NCI-H1436 treated with DMSO at 0.1 percent for 48 hours (cell line): ENCODE measurements around the gene CIPC.

Experiments used
- DNase-seq: peaks from one replicate; lab custom pipeline; 2025; lab: John Stamatoyannopoulos, UW

Gene CIPC

GRCh38 chr14:77097700-77098528, at the start of gene CIPC:
Gene CIPC, plus strand, starts transcription at chr14:77098258. Its CDS starts 7,451 bp downstream, at chr14:77105709.
- peak; percentile 90 for DNase-seq

DNA sequence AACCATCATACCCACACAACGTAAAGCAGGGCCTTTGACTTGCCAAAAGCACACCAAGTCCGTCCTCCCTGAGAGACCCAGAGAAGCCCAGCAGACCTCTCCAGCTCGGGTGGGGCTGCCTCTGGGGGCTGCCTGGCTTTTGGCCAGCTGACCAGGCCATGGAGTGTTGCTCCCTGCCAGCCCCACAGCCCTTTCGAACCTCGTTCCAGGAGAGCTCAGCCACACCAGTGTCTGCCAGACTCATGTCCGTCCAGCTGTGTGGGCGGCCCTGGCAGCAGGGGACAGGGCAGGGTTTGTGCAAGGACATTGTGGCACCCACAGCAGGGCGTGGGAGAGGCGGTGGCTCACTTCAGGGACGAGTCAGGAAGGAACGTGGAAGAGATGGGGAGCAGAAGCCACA, 46.9 kb upstream of the CIPC start:
- DNase-seq: no peak

DNA sequence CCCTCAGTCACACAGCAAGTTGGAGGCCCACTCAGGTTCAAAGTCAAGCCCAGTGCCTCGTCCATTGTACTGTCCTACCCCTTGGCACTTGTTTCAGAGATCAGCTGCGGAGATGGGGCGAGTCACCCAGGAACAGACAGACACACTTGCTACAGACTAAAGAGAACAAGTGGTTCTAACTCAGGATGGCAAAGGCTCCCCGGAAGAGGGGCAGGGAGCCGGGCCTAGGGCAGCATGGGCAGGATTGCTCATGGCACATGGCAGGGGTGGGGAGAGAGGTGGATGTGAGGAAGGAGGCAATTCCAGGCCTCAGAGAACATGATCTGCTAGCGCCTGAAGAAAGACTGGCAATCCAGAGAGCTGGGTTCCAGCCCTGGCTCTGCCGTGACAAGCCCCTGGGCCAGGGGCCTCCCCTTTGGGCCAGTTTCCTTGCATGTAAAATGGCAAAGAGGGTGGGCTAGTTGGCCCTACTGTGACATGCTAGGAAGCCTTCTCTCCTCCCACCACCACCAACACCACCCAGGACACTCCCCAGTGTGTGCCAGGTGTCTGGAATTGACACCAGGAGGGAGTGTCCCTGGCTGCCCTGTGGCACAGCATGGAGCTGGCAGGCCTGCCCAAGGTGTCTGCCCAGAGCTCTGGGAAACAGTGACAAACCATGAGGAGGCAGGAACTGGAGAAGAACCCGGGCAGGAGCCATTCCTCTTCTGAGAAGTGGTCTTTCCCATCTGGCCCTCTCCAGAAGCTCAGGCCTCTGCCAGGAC, 45.6 kb upstream of the CIPC start:
- no peak for DNase-seq

DNA sequence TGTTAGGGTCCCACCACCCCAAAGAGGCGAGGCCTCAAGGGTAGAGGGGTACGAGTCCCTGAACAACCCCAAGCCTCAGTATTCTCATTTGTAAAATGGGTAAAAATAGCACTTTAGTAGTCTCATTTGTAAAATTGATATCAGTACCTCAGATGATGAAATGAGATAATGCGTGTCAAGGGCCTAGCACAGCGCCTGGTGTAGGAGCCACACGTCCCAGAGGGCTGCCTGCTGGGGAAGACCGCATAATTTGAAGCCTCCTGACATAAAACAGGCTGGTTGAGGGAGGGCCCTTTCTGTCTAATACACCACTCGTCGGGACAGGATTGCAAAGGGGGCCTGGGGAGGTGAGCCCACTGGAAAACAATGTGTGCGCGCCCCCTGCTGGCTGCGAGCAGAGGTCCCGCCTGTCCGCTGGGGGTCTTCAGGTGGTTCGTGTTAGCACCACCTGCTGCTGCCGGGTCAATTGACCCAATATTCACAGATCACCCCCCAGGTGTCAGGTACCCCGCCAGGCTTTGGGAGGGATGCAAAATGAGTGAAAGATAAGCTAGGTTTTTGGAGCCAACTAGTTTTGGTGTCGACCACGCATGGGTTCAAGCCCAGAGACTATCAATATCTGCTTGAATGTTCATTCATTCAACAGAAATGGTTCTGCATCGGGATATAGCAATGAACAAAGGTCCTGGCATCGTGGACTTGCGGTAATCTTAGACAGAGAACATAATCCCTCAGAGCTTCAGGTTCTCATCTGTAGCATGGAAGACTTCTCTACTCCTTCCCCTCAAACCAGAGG, 44.8 kb upstream of the CIPC start:
- peak; percentile 91 for DNase-seq

DNA sequence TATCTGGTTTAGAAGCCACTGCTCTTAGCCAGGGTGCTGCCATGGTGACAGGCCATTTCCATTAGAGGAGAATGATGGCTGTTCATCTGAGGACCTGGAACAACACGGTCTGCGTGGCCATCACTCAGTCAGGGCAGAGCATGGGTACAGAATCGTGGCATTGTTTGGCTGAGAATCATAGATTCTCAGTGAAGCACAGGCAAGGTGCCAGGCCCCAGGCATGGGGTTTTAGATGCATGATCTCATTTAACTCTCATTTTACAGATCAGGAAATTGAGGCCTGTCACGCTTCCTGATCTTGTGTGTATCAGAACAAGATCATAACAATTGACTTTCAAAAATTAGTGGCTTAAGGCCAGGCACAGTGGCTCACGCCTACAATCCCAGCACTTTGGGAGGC, 42.8 kb upstream of the CIPC start:
- no peak for DNase-seq

- no peak for DNase-seq
Measured at GRCh38 chr14:77055981-77056380, 42.1 kb upstream of the CIPC start.

DNA sequence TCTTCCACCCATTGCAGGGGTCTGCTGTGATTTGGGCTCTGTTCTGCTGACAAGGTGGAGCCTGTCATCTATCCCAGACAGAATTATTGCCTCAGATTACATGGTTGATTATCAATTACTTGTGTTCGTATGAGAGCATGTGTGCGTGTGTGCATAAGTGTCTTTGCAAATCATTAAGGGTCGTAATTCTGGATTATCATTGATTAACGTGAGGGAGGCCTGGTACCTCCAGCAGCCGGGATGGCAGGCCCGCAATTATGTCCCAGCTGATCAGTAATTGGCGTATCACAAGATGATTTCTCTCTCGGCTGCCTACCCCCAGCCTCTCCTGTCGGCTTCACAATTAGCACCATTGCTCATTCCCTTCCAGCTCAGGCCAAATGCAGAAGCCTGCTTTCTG, 39.9 kb upstream of the CIPC start:
- no peak for DNase-seq

DNA sequence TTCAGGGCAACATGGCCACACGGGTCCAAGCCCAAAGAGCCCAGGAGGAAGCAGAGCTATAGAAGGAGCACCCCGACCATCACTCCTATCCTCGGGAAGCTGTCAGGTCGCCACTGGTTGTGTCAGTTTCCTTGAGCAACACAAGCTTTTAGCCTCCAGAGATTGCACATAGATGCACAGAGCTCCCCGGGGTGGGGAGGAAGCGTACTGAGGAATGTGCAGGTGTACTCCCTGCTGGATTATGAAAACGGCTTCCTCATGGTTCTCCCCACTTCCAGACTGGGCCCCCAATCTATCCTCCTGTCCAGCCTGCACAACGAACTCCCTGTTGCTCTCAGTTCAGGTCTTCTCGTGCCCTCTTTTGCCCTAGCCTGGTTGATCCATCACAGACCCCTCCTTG, 39.3 kb upstream of the CIPC start:
- DNase-seq: no peak

- DNase-seq: no peak
Measured at GRCh38 chr14:77059276-77059915, 38.7 kb upstream of the CIPC start.

- DNase-seq: no peak
Measured at GRCh38 chr14:77061630-77062257, 36.3 kb upstream of the CIPC start.

DNA sequence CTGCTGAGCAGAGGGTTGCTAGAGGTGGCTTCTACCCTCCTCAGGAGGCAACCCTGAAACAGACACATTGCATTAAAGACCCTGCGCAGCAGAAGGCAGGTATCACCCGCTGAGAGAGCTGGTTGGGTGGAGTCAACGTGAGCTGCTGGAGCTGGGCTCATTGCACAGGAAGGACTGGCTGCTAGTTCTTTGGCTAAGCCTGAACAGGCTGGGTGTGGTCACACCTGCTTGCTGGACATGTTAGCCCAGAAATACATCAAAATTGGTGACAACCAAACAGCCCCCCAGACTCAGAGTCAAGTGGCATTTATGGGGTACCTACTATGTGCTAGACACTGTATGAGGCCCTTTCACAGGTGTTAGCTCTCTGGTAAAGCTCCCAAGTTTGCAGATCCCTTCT, 35.8 kb upstream of the CIPC start:
- no peak for DNase-seq

DNA sequence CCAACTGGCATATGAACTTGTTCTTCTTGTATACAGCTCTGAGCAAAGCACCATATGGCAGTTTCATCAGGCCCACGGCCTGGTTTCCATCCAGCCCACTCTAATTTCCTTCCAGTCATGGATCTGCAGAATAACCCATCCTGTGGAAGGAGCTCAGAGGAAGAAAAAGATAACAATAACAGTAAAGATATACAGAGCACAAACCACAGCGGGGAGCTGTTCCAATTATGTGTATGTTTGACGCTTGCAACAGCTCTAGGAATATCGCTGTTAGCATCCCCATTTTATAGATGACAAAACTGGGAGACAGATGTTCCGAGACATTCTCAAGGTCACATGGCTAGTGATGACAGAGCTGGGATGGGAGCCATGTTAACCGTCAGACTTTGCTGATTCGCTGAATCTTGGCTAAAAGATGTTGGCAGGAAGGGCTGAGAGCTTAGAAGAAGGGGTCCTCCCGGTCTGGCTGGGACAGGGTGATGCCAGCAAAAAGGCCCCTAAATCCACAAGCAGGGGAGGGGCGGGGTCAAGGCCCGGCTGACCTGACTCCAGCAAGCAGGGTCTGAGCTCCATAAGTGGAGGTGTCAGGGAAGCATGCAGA, 34.4 kb upstream of the CIPC start:
- DNase-seq: no peak

GRCh38 chr14:77064521-77065178, 33.4 kb upstream of the CIPC start:
- DNase-seq: no peak

- DNase-seq: no peak
Measured at GRCh38 chr14:77065851-77066577, 32.0 kb upstream of the CIPC start.

DNA sequence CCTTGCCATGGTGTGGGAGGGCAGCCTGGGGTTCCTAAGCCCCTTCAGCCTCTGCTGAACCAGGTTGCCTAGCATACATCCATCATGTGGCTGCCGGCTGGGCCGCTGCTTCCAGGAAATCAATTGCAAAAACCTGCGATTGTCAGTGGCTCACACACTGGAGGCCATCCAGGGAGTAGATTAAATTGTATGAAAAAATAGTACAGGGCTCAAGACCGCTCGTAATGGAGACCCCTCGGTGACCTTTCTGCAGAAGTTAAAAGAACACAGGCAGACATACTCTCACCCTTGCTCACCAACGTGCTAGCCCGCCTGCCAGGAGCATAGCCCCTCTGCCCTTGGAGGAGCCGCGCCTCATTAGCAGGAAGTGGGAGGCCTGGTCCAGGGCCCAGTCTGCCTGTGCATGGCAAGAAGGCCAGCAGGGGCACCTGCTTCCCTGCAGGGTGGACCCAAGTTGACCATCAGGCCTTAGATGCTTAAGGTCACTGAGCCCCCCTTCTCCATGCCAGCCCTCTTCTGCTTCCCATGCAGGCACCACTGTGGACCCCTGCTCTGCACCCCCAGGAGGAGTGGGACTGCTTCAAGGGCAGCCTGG, 31.4 kb upstream of the CIPC start:
- DNase-seq: no peak

DNA sequence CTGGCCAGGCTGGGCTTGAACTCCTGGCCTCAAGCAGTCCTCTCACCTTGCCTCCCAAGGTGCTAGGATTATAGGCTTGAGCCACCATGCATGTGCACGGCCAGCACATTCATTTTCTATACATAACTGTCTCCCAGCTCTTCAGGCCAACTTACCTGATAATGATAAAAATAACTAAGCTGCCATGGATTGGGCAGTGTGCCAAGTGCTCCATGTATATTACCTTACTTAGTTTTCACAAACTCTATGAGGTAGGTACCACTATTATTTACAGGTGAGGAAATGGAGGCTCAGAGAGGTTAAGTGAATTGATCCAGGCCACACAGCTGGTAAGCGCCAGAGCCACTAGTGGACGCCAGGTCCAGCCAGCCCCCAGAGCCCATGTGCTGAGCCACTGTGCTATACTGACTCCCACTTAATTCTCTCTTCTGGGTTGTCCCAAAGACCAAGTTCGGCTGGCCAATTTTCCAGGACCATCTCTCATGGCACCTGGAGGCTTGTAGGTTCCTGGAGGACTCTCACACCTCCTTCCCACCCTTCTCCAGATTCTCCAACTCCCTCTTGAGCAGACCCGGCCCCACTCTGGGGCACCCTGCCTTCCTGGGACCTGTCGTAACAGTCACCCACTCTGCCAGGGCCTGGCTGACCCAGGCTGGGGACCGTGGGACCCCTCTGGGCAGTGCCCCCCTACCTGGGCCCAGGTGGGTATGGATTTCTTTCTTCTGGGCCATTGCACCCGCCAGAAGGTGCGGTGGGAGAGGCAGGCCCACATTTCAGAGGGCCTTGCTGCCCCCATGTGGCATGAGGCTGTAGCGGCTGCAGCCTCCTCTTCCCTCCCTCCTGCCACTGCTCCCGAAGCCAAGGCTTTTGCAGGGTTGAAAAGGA, 30.2 kb upstream of the CIPC start:
- no peak for DNase-seq

GRCh38 chr14:77068517-77069200, 29.4 kb upstream of the CIPC start:
- no peak for DNase-seq

- no peak for DNase-seq
Measured at GRCh38 chr14:77069551-77069950, 28.5 kb upstream of the CIPC start.
